ENCODE measurements around the gene TSPAN32. TPM values are rescaled to one million over a fixed set of nuclear protein-coding genes. Genes with fewer than 3 reads are reported as not detected.

TSPAN32 gene
- total RNA-seq, 1 experiment from 2014 or later, result not detected

DNA sequence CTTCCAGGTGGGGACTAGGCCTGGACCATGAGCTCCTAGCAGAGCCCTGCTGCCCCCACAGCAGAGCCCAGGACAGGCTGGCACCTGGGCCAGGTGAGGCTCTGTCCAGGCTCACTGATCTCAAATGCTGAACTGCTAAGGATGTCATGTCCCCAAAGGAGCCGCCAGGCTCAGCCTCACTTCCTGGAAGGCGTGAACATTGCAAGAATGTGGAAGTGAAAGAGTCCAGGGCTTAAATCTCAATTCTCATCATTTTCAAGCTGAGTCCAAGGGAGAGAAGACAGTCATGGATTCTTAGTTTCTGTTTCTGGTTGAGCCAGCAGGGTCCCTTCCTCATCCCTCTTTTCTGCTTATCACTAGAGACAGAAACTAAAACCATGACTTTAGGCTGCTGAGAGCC, 36.4 kb upstream of the TSPAN32 start:
- POLR2A ChIA-PET, result no interaction called here
- CTCF ChIA-PET, result no interaction called here
- no peak overlapping the region for H2AFZ ChIP-seq (ENCODE audit: low read depth, low read length, poor library complexity, severe bottlenecking)
- no peak overlapping the region for H3K9ac ChIP-seq (ENCODE audit: low read length)
- H3K27me3 ChIP-seq (ENCODE audit: insufficient read depth, low read length), result no peaks in the 10 kb centered on the region
- H3K9me2 ChIP-seq (ENCODE audit: insufficient read depth), result no peaks in the 10 kb centered on the region
- no peaks in the 10 kb centered on the region for H3K9me3 ChIP-seq (ENCODE audit: control insufficient read depth in 1 of 2, insufficient read depth in 1 of 2, low read depth in 1 of 2, low read length in 2 of 2)
- ATAC-seq (no peak), DNase-seq (ENCODE audit: low read depth, low spot score) (no peak)
- RAD21 ChIA-PET (ENCODE audit: low non-redundant PET in 1 of 2, low total read pairs in 2 of 2, uncharacterized antibody in 2 of 2, unreplicated experiment in 2 of 2), result no interaction called here
- no peak overlapping the region for H3K4me2 ChIP-seq (ENCODE audit: low read length)
- intact Hi-C loops (cut with micrococcal nuclease), result no loop called here
- no peaks in the 10 kb centered on the region for H3K36me3 ChIP-seq (ENCODE audit: control insufficient read depth in 1 of 2, insufficient read depth in 2 of 2, low read length in 2 of 2)
- no peak overlapping the region for H3K4me3 ChIP-seq (replicated peaks in 1 of 2; ENCODE audit: low read depth in 1 of 2, low read length in 2 of 2)
- no peak for TF ChIP-seq ZNF274 (IDR thresholded peaks at IDR 0.05; ENCODE audit: low read depth, low read length)
- TF ChIP-seq, protein P1, sequence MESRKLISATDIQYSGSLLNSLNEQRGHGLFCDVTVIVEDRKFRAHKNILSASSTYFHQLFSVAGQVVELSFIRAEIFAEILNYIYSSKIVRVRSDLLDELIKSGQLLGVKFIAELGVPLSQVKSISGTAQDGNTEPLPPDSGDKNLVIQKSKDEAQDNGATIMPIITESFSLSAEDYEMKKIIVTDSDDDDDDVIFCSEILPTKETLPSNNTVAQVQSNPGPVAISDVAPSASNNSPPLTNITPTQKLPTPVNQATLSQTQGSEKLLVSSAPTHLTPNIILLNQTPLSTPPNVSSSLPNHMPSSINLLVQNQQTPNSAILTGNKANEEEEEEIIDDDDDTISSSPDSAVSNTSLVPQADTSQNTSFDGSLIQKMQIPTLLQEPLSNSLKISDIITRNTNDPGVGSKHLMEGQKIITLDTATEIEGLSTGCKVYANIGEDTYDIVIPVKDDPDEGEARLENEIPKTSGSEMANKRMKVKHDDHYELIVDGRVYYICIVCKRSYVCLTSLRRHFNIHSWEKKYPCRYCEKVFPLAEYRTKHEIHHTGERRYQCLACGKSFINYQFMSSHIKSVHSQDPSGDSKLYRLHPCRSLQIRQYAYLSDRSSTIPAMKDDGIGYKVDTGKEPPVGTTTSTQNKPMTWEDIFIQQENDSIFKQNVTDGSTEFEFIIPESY (IDR thresholded peaks at IDR 0.05; ENCODE audit: extremely low read depth, insufficient replicate concordance, low read length), result no peak
- TF ChIP-seq, protein P2, sequence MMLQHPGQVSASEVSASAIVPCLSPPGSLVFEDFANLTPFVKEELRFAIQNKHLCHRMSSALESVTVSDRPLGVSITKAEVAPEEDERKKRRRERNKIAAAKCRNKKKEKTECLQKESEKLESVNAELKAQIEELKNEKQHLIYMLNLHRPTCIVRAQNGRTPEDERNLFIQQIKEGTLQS (IDR thresholded peaks at IDR 0.05), result no peak
- TF ChIP-seq SRF (IDR thresholded peaks at IDR 0.05; ENCODE audit: low read depth), result no peak
- TF ChIP-seq EZH2 (IDR thresholded peaks at IDR 0.05), result no peak
- TF ChIP-seq CEBPB (IDR thresholded peaks at IDR 0.05; ENCODE audit: low read depth), result no peak
- H3K79me2 ChIP-seq (ENCODE audit: insufficient read depth, low read length), result no peaks in the 10 kb centered on the region
- no peaks in the 10 kb centered on the region for H4K20me1 ChIP-seq (ENCODE audit: insufficient read depth)
- no TSS peak for BruUV-seq (replicated peaks)
- peaks cover 0 to 10% of the 10 kb centered on the region in 2 experiments; a peak in 2 of 4 replicates for H3K4me1 ChIP-seq (ENCODE audit: control insufficient read depth in 1 of 2, insufficient read depth in 2 of 2, low read length in 2 of 2)
- no peak overlapping the region for H3K27ac ChIP-seq (ENCODE audit: low read depth, low read length)

DNA sequence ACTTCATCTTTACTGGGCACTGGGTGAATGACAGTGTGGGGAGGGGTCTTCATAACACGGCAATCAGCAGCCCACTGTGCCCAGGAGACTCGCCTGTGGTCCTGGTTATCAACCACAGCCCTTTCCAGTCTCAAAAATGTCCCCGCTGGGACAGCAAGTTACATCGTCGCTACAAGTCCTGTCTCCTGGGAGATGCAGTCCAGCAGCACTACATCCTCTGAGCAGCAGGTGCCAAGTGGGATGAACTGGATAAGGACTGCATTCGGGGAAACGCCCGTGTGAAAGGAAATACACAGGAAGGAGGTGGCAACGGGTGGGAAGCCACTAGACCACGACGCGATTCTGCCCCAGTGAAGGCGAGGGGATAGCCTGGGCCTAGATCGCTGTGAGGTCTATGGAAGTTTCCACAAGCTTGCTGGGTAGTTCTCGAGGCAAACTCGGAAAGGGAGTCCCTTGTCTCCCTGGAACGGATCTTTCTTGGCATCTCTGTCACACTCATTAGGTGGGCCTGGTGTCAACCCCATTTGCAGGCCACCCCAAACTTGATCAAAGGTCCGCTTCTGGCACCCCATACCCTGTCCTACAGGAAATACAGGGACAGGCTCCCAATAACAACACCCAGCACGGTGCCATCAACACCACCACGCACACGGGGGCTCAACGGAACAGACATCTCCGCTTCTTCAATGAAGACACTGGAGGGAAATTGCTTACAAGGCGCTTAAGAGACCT, 35.8 kb upstream of the TSPAN32 start:
- POLR2A ChIA-PET, result no interaction called here
- H3K27me3 ChIP-seq (ENCODE audit: insufficient read depth, low read length), result no peaks in the 10 kb centered on the region

More for the DNA sequence above, 35.8 kb upstream of the TSPAN32 start:
- no peak overlapping the region for H2AFZ ChIP-seq (ENCODE audit: low read depth, low read length, poor library complexity, severe bottlenecking)
- H3K9me2 ChIP-seq (ENCODE audit: insufficient read depth), result no peaks in the 10 kb centered on the region
- no peak overlapping the region for H3K4me3 ChIP-seq (replicated peaks in 1 of 2; ENCODE audit: low read depth in 1 of 2, low read length in 2 of 2)
- BruUV-seq (replicated peaks), result no TSS peak
- H3K9ac ChIP-seq (ENCODE audit: low read length), result no peak overlapping the region
- H3K36me3 ChIP-seq (ENCODE audit: control insufficient read depth in 1 of 2, insufficient read depth in 2 of 2, low read length in 2 of 2), result no peaks in the 10 kb centered on the region
- no peaks in the 10 kb centered on the region for H3K79me2 ChIP-seq (ENCODE audit: insufficient read depth, low read length)
- ATAC-seq, result no peak
- intact Hi-C loops (cut with micrococcal nuclease), result no loop called here
- H3K9me3 ChIP-seq (ENCODE audit: control insufficient read depth in 1 of 2, insufficient read depth in 1 of 2, low read depth in 1 of 2, low read length in 2 of 2), result no peaks in the 10 kb centered on the region
- CTCF ChIA-PET, result no interaction called here
- RAD21 ChIA-PET (ENCODE audit: low non-redundant PET in 1 of 2, low total read pairs in 2 of 2, uncharacterized antibody in 2 of 2, unreplicated experiment in 2 of 2), result no interaction called here
- no peak overlapping the region for H3K4me2 ChIP-seq (ENCODE audit: low read length)
- DNase-seq (ENCODE audit: low read depth, low spot score), result no peak
- H3K27ac ChIP-seq (ENCODE audit: low read depth, low read length), result no peak overlapping the region
- peaks cover 0 to 10% of the 10 kb centered on the region in 2 experiments; a peak in 2 of 4 replicates for H3K4me1 ChIP-seq (ENCODE audit: control insufficient read depth in 1 of 2, insufficient read depth in 2 of 2, low read length in 2 of 2)
- H4K20me1 ChIP-seq (ENCODE audit: insufficient read depth), result no peaks in the 10 kb centered on the region
- TF ChIP-seq CBX3 (IDR thresholded peaks at IDR 0.05; ENCODE audit: low read depth), result no peak
- TF ChIP-seq TCF7L2 (IDR thresholded peaks at IDR 0.05; ENCODE audit: borderline replicate concordance, extremely low read depth, insufficient read depth, insufficient read length), result no peak
- no peak for TF ChIP-seq ELF1 (IDR thresholded peaks at IDR 0.05; ENCODE audit: borderline replicate concordance, low read depth)
- no peak for TF ChIP-seq POLR2A (IDR thresholded peaks at IDR 0.05; ENCODE audit: borderline replicate concordance, extremely low read depth, insufficient read depth, insufficient read length)
- no peak for TF ChIP-seq EGR1 (IDR thresholded peaks at IDR 0.05; ENCODE audit: low read depth)
- TF ChIP-seq FOSL1 (IDR thresholded peaks at IDR 0.05; ENCODE audit: low read depth), result no peak
- no peak for TF ChIP-seq POLR2AphosphoS5 (IDR thresholded peaks at IDR 0.05; ENCODE audit: low read depth, low read length)
- no peak for TF ChIP-seq RAD21 (IDR thresholded peaks at IDR 0.05; ENCODE audit: low read depth)
- TF ChIP-seq, protein P3, sequence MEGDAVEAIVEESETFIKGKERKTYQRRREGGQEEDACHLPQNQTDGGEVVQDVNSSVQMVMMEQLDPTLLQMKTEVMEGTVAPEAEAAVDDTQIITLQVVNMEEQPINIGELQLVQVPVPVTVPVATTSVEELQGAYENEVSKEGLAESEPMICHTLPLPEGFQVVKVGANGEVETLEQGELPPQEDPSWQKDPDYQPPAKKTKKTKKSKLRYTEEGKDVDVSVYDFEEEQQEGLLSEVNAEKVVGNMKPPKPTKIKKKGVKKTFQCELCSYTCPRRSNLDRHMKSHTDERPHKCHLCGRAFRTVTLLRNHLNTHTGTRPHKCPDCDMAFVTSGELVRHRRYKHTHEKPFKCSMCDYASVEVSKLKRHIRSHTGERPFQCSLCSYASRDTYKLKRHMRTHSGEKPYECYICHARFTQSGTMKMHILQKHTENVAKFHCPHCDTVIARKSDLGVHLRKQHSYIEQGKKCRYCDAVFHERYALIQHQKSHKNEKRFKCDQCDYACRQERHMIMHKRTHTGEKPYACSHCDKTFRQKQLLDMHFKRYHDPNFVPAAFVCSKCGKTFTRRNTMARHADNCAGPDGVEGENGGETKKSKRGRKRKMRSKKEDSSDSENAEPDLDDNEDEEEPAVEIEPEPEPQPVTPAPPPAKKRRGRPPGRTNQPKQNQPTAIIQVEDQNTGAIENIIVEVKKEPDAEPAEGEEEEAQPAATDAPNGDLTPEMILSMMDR (IDR thresholded peaks at IDR 0.05 in 2 of 3, conservative IDR thresholded peaks at IDR 0.05 in 1 of 3; ENCODE audit: borderline replicate concordance in 1 of 3, insufficient read depth in 1 of 3, low read depth in 2 of 3, low read length in 2 of 3), result no peak
- no peak for TF ChIP-seq ZFX (IDR thresholded peaks at IDR 0.05)
- TF ChIP-seq SIN3A (IDR thresholded peaks at IDR 0.05; ENCODE audit: low read depth), result no peak
- no peak for TF ChIP-seq YY1 (IDR thresholded peaks at IDR 0.05; ENCODE audit: extremely low read depth, insufficient replicate concordance, low read depth, low read length)
- no peak for TF ChIP-seq CEBPB (IDR thresholded peaks at IDR 0.05; ENCODE audit: low read depth)

Measured in HCT116 (cell line).